Endothelial cell (in vitro differentiated cells): ENCODE data around the gene WFDC6. TPM values are rescaled to one million over a fixed set of nuclear protein-coding genes. Genes with fewer than 3 reads are reported as not detected.

Experiments used
- DNase-seq: peaks from one replicate; pipeline ENCODE4 v3.0.0; 2021; ENCODE audit warnings: low spot score
- H3K27ac Mint-ChIP-seq: one replicate; pipeline ENCODE4 v1.8.0; 2021; ENCODE audit warnings: mixed read lengths, inconsistent platforms; ENCODE audit not compliant: unreplicated experiment
- H3K27me3 Mint-ChIP-seq: one replicate; pipeline ENCODE4 v1.8.0; 2021; ENCODE audit warnings: mild to moderate bottlenecking, moderate library complexity, mixed read lengths, inconsistent platforms; ENCODE audit not compliant: unreplicated experiment
- H3K36me3 Mint-ChIP-seq: one replicate; pipeline ENCODE4 v1.8.0; 2021; ENCODE audit warnings: mild to moderate bottlenecking, low read depth, mixed read lengths, inconsistent platforms; ENCODE audit not compliant: unreplicated experiment
- H3K4me1 Mint-ChIP-seq: one replicate; pipeline ENCODE4 v1.8.0; 2021; ENCODE audit warnings: mild to moderate bottlenecking, mixed read lengths, inconsistent platforms; ENCODE audit not compliant: unreplicated experiment
- H3K4me3 Mint-ChIP-seq: one replicate; pipeline ENCODE4 v1.8.0; 2021; ENCODE audit warnings: mild to moderate bottlenecking, mixed read lengths, inconsistent platforms; ENCODE audit not compliant: unreplicated experiment
- H3K9me3 Mint-ChIP-seq: one replicate; pipeline ENCODE4 v1.8.0; 2021; ENCODE audit warnings: mixed read lengths, inconsistent platforms; ENCODE audit not compliant: unreplicated experiment
- total RNA-seq: library from RNA; stranded (reverse); fragmentation: NEBNext Ultra II Directional; extraction: Animal tissue kit (Norgen Biotek cat#: 25700); gene quantifications from one replicate; pipeline ENCODE4 v1.2.1, GENCODE V29; 2021; ENCODE audit not compliant: unreplicated experiment
- TF ChIP-seq, protein P1 (sequence below): fragments of 200-600 bp; sonication (generic); IDR thresholded peaks from one replicate; pipeline ENCODE4 v1.5.0; 2021; ENCODE audit warnings: antibody characterized with exemption; ENCODE audit not compliant: unreplicated experiment

WFDC6 gene
- total RNA-seq, 1 donor from 2014 or later: not detected

DNA sequence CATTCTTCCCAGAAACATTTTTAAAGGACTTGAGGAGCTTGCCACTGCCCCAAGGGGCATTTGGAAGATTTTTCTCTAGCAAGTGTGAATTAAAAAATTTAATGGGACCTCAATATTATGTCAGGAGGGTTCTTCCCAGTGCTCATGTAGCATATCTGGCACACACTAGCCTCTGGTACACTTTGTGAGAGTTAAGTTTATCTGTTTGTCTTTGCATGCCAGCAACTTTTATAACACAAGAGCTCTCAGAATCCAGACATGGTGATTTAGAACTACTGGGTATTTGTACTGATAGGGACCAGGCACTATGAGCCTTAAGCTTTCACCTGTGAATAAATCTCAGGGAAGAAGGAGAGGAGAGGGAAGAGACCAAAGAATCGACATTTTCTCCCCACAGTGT lies 36.7 kb downstream of the WFDC6 start:
- Mint-ChIP-seq H3K36me3 (no peaks in the 10 kb centered on the region), H3K9me3 (no peaks in the 10 kb centered on the region), H3K27me3 (no peaks in the 10 kb centered on the region), H3K4me1 (no peaks in the 10 kb centered on the region), H3K27ac (no peak overlapping the region), H3K4me3 (no peak overlapping the region)
- TF ChIP-seq, protein P1, sequence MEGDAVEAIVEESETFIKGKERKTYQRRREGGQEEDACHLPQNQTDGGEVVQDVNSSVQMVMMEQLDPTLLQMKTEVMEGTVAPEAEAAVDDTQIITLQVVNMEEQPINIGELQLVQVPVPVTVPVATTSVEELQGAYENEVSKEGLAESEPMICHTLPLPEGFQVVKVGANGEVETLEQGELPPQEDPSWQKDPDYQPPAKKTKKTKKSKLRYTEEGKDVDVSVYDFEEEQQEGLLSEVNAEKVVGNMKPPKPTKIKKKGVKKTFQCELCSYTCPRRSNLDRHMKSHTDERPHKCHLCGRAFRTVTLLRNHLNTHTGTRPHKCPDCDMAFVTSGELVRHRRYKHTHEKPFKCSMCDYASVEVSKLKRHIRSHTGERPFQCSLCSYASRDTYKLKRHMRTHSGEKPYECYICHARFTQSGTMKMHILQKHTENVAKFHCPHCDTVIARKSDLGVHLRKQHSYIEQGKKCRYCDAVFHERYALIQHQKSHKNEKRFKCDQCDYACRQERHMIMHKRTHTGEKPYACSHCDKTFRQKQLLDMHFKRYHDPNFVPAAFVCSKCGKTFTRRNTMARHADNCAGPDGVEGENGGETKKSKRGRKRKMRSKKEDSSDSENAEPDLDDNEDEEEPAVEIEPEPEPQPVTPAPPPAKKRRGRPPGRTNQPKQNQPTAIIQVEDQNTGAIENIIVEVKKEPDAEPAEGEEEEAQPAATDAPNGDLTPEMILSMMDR: no peak
- DNase-seq: no peak

DNA sequence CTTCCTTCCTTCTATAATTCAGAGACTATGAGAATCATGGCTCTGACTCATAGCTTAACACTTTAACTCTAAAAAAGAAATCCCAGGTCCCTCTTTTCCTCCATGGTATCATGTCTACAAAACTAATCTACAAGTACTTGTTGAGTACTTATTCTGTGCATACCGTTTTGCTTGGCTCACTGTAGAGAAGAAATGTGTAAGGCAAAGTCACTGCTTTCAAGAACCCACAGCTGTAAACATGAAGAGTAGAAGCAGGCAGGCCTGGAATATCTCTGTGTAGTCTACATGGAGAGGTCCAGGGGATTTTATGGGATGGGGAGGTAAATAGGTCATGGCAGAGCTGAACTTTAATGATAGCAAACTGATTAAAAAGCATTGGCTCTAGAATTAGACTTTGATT lies 37.7 kb downstream of the WFDC6 start:
- Mint-ChIP-seq H3K27ac (no peak overlapping the region), H3K4me1 (no peaks in the 10 kb centered on the region), H3K9me3 (no peaks in the 10 kb centered on the region), H3K4me3 (no peak overlapping the region), H3K36me3 (no peaks in the 10 kb centered on the region), H3K27me3 (peaks cover 3% of the 10 kb centered on the region)
- no peak for DNase-seq
- TF ChIP-seq, protein P1: no peak

DNA sequence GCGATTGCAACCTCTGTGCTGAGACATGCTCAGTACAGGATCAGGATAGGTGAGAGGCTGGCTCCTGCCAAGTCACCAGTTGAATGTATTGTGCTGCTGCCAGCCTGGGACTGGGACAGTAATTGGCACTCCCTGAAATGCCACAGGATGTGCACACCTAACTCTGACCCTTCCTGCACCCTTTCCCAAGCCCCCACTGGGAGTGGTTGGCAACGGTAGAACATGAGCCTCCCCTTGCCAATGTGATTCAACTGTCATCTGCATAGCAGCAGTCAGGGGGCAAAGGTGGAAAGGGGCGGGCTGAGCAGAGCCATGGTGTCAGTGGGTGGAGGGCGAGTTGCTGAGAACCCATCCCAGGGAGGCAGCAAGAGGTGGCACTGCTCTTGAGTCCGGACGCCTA lies 39.3 kb downstream of the WFDC6 start:
- no peaks in the 10 kb centered on the region for H3K36me3 Mint-ChIP-seq
- no peak for DNase-seq
- no peak overlapping the region for H3K4me3 Mint-ChIP-seq
- no peak overlapping the region for H3K27ac Mint-ChIP-seq
- no peaks in the 10 kb centered on the region for H3K4me1 Mint-ChIP-seq
- H3K9me3 Mint-ChIP-seq: no peaks in the 10 kb centered on the region
- TF ChIP-seq, protein P1: no peak
- peaks cover 3% of the 10 kb centered on the region for H3K27me3 Mint-ChIP-seq

DNA sequence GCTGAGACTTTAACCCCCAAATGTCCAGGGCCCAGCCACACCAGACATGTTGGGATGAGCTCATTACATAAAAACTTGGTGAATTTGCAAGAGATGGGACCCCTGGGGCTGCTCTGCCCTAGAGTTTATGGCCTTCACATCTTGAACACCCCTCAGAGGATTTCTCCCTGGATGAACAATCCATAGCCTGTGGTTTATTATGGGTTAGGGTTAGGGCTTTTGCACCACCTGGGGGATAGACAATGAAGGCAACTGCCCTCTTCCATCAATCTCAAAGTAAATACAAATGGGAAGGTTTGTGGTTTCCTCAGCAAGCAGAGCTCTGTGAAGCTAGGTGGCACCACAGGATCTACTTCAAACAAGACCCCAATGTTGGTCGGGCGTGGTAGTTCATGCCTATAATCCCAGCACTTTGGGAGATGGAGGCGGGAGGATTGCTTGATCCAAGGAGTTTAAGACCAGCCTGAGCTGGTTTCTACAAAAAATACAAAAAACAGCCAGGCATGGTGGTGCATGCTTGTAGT lies 41.2 kb downstream of the WFDC6 start:
- Mint-ChIP-seq H3K36me3 (no peaks in the 10 kb centered on the region), H3K4me1 (no peaks in the 10 kb centered on the region), H3K9me3 (no peaks in the 10 kb centered on the region), H3K27ac (no peak overlapping the region), H3K4me3 (no peak overlapping the region), H3K27me3 (peaks cover 3% of the 10 kb centered on the region)
- TF ChIP-seq, protein P1: no peak
- no peak for DNase-seq

DNA sequence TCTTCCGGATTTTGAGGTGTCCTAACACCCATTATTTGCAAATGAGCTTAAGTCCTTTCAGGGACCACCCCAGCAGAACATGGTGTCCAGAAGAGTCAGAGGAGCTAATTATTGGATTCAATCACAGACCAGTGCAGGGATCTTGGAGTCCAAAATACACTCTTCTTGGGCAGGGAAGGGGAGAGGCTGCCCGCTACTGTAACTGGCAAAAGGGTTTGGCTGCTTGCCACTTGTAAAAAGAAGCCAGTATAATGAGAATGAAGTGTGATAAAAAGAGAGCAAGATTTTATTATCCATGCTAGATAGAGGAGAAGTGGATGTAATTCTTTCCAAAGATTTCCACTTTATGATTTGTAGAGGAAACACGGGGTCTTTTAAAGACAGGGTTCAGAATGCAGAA lies 43.1 kb downstream of the WFDC6 start:
- H3K27me3 Mint-ChIP-seq: peaks cover 4% of the 10 kb centered on the region
- TF ChIP-seq, protein P1: no peak
- no peaks in the 10 kb centered on the region for H3K4me1 Mint-ChIP-seq
- H3K27ac Mint-ChIP-seq: no peak overlapping the region
- no peak for DNase-seq
- no peak overlapping the region for H3K4me3 Mint-ChIP-seq
- no peaks in the 10 kb centered on the region for H3K9me3 Mint-ChIP-seq
- H3K36me3 Mint-ChIP-seq: no peaks in the 10 kb centered on the region
